ENCODE data around the gene MINDY4. TPM values are rescaled to one million over a fixed set of nuclear protein-coding genes. Genes with fewer than 3 reads are reported as not detected.

Gene MINDY4
- total RNA-seq, 1 donor from 2014 or later = 2.1 TPM

GRCh38 chr7:30761214-30762156, 9.7 kb upstream of the MINDY4 start:
- intact Hi-C loops (cut with DNase I) = no loop called here

GRCh38 chr7:30764030-30764975, 6.9 kb upstream of the MINDY4 start:
- no peak for DNase-seq (ENCODE audit: low spot score)
- intact Hi-C loops (cut with DNase I) = no loop called here

More at GRCh38 chr7:30761214-30762156, 9.7 kb upstream of the MINDY4 start:
- DNase-seq (ENCODE audit: low spot score) = no peak

GRCh38 chr7:30765408-30765807, 5.8 kb upstream of the MINDY4 start:
- intact Hi-C loops (cut with DNase I) = no loop called here
- DNase-seq (ENCODE audit: low spot score) = no peak

- no peak for DNase-seq (ENCODE audit: low spot score)
- intact Hi-C loops (cut with DNase I) = no loop called here
Observed at GRCh38 chr7:30770845-30771173, 408 bp upstream of the MINDY4 start.

GRCh38 chr7:30771880-30772425, 736 bp downstream of the MINDY4 start:
- DNase-seq (ENCODE audit: low spot score) = no peak
- intact Hi-C loops (cut with DNase I) = no loop called here

GRCh38 chr7:30772984-30773383, 1.8 kb downstream of the MINDY4 start:
- intact Hi-C loops (cut with DNase I) = no loop called here
- DNase-seq (ENCODE audit: low spot score) = no peak

- DNase-seq (ENCODE audit: low spot score) = no peak
- intact Hi-C loops (cut with DNase I) = no loop called here
Observed at GRCh38 chr7:30775992-30776391, 4.8 kb downstream of the MINDY4 start.

GRCh38 chr7:30776971-30777370, 5.8 kb downstream of the MINDY4 start:
- intact Hi-C loops (cut with DNase I) = no loop called here
- DNase-seq (ENCODE audit: low spot score) = no peak

GRCh38 chr7:30778255-30779025, 7.2 kb downstream of the MINDY4 start:
- no peak for DNase-seq (ENCODE audit: low spot score)
- intact Hi-C loops (cut with DNase I) = no loop called here

- no peak for DNase-seq (ENCODE audit: low spot score)
- intact Hi-C loops (cut with DNase I) = no loop called here
Observed at GRCh38 chr7:30779574-30779973, 8.4 kb downstream of the MINDY4 start.

GRCh38 chr7:30780941-30781340, 9.7 kb downstream of the MINDY4 start:
- no peak for DNase-seq (ENCODE audit: low spot score)
- intact Hi-C loops (cut with DNase I) = no loop called here

GRCh38 chr7:30782690-30783089, 11.5 kb downstream of the MINDY4 start:
- intact Hi-C loops (cut with DNase I) = no loop called here
- DNase-seq (ENCODE audit: low spot score) = no peak

GRCh38 chr7:30785786-30786185, 14.6 kb downstream of the MINDY4 start:
- no peak for DNase-seq (ENCODE audit: low spot score)
- intact Hi-C loops (cut with DNase I) = no loop called here

GRCh38 chr7:30787486-30787885, 16.3 kb downstream of the MINDY4 start:
- intact Hi-C loops (cut with DNase I) = no loop called here
- DNase-seq (ENCODE audit: low spot score) = no peak

GRCh38 chr7:30788640-30789333, 17.6 kb downstream of the MINDY4 start:
- intact Hi-C loops (cut with DNase I) = no loop called here
- DNase-seq (ENCODE audit: low spot score) = no peak

GRCh38 chr7:30789334-30789711, 18.1 kb downstream of the MINDY4 start:
- no peak for DNase-seq (ENCODE audit: low spot score)
- intact Hi-C loops (cut with DNase I) = no loop called here

GRCh38 chr7:30790356-30790755, 19.1 kb downstream of the MINDY4 start:
- intact Hi-C loops (cut with DNase I) = no loop called here
- DNase-seq (ENCODE audit: low spot score) = no peak

- DNase-seq (ENCODE audit: low spot score) = no peak
- intact Hi-C loops (cut with DNase I) = no loop called here
Observed at GRCh38 chr7:30791114-30791513, 19.9 kb downstream of the MINDY4 start.
